DMS 273 (cell line): ENCODE measurements around the gene ACY1.

Experiments used
- DNase-seq: peaks from one replicate; lab custom pipeline; 2025; ENCODE audit not compliant: unreplicated experiment; lab: John Stamatoyannopoulos, UW

ACY1 gene

DNA sequence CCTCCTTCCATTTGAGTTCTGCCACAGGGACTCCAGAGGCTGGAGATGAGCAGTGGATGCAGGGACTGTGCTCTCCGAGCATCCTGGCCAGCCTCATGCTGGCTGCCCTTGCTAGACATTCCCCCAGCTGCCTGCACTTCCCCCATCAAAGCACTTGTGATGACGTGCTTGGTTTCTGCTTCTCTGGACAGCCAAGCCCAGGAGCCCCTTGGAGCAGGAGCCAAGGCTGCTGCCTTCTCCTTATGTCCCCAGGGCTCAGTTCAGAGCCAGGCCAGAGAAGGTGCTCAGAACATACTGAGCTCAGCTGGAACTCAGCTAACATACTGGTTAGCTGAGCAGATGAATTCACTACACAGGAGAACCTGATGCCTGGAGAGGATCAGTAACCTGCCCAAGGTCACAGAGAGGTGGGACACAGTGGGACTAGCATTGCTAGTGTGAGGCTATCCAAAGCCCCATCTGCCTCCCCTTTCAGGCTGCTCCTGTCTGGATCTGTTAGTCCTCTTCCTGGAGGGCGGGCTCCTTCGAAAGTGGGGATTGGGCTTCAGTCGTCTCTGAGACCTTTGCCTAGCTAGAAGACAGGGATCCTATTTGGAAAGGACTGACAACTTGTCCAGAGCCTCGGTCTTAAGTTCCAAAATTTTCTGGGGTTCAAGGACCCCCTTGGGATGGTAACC lies 20.3 kb upstream of the ACY1 start:
- DNase-seq, result peak; percentile 56

DNA sequence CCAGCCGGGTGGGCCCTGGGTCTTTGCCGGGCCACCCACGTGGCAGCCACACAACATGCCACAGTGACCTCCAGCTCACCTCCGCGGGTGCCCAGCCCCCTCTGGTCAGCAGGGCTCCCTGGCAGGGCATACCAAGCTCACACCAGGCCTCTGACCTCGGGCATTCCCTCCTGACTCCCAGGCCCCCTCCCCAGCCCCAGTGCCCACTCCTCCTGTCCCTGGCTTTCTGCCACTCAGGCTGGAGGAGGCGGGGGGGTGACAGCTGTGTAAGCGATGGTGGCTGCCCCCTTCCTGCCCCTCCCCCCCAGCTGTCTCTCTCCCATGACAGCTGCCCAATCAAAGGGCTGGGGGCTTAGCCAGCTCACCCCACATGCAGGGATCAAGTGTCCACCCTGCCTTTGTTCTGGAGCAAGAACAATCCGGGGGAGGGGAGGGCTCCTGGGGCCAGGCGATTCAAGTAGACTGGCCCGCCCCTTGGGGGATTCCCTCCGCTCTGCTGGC lies 19.3 kb upstream of the ACY1 start:
- DNase-seq, result peak; percentile 63

DNA sequence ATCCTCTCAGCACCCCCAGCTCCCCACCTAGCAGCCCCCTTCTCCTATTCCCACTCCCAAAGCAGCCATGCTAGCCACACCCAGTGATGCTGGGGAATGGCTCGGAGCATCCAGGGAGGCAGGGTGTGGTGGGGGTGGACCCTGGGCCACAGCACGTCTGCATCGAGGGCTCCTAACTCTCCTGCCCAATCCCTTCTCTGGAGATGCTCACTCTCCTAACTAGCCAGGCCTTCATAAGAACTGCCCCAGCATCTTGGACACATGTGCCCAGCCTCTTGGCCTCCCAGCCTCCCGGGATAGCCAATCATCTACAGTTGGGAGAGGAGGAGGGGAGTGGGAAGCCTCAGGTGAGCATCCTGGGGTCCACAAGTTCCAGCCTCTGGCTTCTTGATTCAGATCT lies 18.8 kb upstream of the ACY1 start:
- no peak for DNase-seq

DNA sequence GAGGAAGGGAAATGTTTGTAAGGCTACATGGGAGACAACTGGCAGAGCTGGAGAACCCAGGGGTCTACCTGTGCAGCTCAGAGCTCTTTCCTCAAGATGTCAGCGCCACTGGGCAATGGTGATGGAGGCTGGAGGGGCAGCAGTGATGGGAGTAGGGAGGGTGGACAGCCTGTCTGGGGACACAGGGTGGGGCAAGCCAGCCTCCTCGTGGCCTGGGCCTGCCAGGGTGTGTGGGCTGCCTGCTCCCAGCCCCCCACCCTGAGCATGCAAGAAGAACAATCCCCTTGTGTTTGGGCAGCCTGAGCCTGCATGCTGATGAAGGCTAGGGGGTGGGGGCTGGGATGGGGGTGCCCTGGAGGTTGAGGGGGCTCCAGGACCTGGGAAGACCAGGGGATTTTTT lies 17.3 kb upstream of the ACY1 start:
- DNase-seq, result no peak

DNA sequence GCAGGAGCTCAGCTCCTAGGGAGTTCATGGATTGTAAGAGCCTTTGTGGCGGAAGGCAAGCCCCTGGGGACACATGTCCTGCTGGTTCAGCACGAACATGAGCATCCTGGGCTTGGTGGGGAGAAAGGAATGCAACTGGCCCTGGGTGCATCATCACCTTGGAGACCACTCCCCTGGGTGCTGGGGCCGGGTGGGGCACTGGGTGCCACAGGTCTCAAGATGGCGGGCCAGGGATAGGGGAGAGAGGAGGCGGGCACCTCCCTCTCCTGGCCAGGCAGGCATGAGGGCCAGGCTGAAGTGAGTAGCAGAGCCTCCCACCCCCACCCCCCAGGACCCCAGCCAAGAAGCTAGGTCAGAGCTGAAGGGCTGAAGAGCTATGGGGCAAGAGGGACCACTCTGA lies 16.8 kb upstream of the ACY1 start:
- no peak for DNase-seq

DNA sequence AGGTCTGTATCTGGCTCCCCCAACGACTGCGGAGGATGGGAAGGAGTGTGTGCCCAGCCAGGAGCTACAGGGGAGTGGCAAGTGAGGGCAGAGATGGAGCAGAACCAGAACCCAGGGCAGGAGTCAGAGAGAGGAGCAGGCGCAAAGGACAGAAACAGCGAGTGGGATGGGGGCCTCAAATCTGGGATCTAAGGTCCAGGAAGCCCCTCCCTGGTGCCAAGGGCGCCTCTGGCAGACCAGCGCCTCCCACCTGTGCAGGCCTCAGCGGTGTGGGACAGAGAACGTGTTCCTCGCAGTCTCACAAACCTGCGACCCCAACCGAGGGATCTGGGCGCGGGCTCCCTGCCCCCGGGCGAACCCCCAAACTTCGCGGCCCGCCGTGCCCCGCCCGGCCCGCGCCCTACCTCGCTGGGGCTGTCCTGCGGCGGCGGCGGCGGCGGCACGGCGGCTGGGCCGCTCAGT lies 16.4 kb upstream of the ACY1 start:
- DNase-seq, result peak; percentile 52

DNA sequence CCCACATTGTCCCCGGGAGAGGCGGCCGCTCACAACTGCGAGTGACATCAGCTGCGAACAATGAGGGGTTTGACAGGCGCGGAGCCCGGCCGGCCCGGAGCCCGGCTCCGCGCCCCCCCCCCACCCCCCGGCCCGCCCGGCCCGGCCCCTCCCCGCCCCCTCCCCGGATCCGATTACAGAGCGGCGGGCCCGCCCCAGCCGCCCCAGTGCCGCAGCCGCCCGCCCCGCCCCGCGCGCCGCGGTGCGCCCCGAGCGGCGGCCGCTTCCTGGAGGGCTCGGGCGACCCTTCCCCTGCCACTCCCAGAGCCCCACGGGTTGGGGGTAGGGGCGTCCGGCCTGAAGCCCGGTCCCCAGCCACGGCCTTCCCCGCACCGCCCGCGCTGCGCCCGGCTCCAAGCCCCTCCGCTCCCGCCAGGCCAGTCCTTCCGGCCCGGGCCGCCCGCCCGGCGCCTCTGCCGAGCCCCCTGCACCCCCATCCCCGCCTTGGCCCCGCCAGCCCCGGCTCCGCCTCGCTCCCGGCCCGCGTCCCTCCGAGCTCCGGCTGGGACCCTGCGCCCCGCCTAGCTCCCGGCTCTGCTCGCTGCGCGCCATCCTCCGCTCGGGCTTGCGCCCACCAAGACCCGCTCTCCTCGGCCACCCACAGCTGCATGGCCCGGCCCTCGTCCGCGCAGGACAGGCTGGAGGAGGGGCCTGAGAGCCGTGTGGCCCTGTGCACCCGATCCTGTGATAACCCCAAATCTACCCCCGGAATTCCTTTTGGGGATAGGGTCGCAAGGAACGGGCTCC lies 15.8 kb upstream of the ACY1 start, which contains the start of gene PCBP4:
Gene PCBP4, minus strand, starts transcription at position 71 of the 786 bp plus-strand sequence. CDS start 6,214 bp downstream, outside the sequence.
- DNase-seq, result peak; percentile 68

DNA sequence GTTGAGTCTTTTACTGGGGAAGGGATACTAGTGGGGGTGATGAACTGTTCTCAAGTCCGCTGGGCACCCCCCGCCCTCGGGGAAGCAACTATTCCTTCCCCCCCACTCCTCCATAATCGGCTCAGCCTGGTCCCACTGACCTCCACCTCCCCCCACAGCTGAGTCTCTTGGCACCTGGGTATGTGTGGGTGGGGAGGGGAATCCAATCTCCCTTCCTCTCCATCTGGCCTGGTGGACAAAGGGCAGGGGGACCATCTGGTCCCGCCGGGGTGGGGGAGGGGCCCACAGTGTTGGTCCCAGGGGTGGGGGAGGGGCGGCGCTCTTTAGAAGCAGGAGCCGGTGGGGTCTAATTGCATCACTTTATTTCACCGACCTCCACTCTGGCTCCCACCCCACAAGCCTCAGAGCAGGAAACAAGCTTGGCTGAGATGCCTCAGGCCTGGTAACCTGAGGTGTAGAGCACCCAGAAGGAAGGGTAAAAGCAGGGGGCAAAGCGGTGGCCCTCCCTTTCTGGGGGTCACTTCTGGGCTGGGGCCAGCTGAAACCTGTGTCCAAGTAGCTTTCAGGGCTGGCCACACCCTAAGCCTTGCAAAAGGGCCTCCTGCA lies 15.1 kb upstream of the ACY1 start:
- peak; percentile 86 for DNase-seq

DNA sequence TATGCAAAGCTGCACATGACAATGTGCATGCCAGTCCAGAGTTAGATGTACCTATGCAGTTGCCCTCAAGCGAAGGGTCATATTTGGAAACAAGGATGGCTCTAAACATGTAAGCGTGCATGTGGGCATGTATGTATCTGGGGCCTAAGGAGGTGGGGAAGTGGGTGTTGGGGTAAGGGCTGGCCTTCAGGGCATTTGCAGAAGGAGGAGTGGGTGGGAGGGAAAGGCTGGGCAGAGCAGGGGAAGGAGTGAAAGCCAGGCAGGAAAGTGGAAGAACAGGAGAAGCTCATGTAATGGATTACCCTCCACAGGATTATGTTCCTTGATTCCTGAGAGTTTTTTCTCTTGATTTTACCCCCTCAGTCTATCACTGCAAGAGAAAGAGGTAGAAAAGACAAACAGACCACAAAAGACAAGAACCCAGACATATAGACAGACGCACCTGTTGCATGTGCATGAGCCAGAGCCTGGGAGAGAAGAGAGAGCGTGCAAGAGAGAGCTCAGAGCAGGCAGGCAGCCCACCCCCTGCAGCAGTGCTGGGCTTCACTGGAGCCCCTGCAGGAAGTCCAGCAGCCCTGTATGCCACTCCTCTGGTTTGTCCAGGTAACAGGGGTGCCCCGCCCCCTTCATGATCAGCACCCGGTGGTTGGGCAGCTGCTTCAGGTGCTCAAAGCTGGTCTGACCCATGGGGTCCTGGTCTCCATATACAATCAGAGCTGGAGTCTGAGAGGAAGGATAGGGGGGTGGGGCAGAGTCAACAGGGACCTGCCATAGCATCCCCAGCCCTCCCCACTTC lies 14.3 kb upstream of the ACY1 start:
- DNase-seq, result no peak

DNA sequence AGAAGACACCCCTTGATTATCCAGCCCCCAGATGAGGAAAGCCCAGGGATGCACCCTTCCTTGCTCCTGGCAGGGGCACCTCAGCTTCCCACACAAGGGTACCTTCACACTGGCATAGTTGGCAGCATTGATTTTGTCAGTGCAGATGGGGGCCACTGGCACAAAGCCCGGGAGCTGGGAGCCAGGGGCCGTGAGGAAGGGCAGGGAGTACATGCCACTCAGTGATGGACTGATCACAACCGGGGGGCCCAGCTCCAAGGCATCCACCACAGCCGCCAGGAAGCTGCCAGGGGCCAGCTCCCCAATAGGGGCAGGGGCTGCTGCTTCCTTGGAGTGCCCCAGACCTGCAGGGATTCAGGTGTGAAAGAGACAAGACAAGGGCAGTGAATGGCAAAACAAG lies 13.5 kb upstream of the ACY1 start:
- peak; percentile 57 for DNase-seq

DNA sequence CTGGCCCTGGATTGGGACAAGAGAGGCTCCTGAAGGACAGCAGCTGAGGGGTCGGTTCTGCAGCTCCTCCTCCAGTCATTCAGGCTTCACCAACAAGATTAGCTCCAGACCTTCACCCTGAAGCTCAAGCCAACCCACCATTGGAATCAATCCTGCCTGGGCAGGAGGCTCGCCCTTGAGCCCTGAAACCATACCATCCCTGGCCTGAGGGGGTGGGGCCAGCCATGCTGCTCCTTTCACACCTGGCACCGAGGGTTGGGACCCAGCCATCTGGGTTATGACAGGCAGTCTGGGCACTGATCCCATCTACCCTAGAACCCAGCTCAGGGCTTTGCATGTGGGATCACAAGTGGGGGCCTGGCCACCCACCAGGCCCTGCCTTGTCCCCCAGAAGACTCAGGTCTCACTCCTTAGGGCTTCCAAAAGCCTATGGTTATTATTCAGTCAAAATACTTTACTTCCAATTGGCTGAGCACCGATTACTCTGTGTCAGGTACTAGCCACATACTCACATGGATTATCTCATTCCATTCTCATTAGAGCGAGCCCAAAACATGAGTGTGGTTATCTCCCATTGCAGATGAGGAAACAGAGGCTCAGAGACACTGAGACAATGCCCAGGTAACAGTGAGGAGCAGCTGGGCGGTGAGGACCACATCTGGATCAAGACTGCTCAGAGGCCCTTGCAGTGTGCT lies 12.6 kb upstream of the ACY1 start:
- DNase-seq, result peak; percentile 71

DNA sequence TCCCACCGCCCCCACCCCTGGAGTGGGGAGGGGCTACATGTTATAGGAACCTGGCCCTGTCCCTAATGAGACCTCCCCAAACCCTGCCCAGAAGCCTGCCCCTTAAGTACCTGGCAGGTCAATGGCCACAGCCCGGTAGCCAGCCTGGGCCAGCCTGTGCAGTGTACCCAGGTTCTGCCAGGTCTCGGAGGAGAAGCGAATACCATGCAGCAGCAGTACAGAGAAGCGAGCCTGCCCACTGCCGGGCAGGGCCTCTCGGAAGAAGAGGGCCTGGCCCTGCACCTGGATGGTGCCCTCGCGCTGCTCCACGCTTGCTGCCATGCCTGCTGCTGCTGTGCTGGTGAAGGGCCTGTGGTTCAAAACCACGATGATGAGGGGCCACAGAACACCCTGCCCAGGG lies 12.0 kb upstream of the ACY1 start:
- no peak for DNase-seq

DNA sequence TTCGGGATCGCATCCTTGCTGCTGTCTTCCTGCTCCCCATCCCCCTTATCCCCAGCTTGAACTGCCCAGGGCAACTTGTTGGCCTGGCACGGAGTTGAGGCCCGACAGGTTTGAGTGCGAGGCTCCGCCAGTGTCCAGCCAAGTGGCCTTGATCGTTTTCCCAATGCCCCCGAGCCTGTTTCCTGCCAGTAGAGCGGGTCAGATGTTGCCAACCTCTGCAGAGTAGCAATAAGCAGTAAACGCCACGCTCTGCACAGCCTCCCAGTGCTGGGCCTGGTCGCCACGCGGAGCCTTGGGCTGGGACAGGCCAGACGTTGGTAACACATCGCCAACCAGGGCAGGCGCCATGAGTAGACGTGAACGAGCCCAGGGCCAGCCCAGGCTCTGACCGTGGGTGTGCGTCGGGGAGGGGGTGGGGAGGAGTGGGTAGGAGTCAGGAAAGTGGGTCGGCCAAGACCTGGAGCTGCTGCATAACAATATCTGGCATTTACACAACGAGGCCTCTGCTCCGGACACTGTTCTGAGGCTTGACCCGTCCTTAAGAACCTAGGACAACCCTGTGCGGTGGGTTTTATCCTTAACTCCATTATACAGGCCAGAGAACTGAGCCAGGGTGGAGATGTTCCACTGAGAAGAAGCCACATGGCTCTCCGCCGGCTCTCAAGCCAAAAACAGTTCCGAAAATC lies 8.9 kb upstream of the ACY1 start:
- DNase-seq, result no peak

DNA sequence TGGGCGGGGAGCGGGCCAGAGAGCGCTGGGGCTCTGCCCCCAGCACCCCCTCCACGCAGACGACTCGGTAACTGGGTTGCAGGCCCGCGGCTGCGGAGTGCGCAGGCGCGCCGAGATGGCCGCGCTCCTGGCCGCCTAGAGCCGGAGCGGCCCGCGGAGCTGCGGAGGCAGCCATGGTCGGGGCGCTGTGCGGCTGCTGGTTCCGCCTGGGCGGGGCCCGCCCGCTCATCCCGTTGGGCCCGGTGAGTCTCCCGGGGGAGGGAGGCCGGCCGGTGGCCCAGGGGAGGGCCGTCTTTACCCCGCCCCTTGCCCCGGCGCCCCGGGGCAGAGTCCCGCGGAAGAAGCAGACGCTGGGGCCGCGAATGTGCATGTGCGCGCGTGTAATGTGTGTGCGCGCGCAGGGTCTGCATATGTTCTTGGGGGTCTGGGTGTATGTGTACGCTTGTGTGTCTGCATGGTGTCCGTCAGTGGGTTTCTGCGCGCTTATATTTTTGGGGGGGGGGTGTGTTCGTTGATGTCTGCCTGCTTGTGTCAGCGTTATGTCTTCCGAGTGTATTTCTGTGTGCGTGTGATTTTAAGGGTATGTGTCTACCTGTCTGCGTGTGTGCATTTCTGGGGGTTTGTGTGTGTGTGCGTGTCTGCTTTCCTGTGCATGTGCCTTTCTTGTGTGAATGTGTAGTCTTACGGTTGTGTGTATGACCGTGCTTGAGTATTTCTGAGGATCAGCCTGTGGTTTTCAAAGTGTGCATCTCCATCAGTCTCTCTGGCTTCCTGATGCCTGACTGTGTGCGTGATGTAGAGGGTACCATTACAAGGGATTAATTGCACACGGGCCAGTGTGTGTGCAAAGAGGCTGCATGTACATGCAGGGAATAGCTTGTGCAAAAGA lies 8.1 kb upstream of the ACY1 start, which contains the start of gene ABHD14A:
Gene ABHD14A, plus strand, starts transcription at position 102 of the 889 bp plus-strand sequence. Its CDS starts 72 bp downstream, at position 174.
- peak; percentile 83 for DNase-seq

DNA sequence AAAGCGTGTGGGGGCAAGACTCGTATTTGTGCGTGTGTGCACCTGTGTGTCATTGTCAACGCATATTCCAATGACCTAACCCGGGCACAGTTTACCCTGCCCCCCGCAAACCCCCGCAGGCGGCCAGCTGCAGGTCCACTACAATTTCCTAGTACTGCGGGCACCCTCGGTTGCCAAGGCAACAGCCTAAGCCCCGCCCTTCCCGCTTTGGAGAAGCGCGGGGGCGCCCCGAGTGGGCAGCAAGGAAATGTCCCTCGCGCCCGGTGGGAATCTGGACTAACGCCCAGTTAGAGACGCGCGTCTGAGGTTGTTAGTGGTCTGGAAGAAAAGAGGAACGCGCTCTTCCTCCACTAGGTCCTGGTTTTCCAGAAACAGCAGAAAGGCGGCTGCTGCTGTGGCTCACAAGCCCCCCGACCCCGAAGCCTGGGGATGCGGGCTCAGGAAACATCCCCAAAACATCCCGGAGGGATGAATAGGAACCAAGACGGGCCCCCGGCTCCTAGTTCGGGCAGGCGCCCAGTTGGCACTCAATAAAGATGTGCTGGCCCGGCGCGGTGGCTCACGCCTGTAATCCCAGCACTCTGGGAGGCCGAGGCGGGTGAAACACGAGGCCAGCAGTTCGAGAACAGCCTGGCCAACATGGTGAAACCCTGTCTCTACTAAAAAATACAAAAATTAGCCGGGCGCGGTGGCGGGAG lies 7.3 kb upstream of the ACY1 start:
- peak; percentile 69 for DNase-seq

DNA sequence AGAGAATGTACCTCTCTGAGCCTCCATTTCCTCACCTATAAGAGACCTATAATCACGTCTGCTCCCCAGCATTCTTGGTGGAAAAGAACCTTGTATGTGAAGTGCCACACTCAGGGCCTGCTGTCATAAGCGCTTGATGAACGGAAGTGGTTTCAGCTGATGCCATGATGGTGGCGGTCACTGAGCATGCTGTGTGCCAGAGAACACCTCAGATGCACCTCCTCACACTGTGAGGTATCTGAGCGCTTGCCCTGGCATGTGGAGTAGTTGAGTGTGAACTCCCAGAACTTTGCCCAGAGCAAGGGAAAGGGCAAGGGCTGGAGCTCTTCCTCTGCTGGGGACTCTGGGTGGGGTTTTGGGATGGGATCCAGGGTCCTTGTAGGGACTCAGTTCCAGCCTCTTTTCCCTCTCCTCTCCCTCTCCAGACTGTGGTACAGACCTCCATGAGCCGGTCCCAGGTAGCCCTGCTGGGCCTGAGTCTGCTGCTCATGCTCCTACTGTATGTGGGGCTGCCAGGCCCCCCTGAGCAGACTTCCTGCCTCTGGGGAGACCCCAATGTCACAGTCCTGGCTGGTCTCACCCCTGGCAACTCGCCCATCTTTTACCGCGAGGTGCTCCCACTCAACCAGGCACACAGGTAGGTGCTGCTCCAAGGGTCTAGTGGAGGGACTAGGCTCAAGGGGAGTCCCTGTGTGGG lies 5.7 kb upstream of the ACY1 start:
- DNase-seq, result no peak

DNA sequence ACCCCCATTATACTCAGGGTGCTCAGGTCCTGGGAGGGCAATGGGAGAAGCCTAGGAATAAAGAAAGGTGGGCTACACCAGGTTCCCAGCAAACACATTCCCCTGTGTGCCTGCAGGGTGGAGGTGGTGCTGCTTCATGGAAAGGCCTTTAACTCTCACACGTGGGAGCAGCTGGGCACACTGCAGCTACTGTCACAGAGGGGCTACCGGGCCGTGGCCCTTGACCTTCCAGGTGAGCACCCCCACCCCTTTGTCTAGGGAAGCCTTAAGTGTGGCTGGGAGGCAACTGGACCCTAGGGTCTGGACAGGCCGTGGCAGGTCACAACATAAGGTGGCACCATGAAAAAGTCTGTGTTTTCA lies 5.2 kb upstream of the ACY1 start:
- DNase-seq, result no peak

DNA sequence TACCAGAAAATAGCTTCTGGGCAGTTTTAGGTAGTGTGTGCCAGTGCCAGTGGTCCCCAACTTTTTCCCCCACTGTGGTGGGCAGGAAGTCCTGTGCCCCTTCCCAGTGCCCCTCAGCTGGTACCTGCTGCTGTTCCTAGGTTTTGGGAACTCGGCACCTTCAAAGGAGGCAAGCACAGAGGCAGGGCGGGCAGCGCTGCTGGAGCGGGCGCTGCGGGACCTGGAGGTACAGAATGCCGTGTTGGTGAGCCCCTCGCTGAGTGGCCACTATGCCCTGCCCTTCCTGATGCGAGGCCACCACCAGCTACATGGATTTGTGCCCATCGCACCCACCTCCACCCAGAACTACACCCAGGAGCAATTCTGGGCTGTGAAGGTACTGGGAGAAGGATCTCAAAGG lies 3.1 kb upstream of the ACY1 start:
- no peak for DNase-seq
